Erythroblast (primary cell): ENCODE measurements around the gene OR6J1.

ENCODE experiments used
- GATA1 ChIP-seq: IDR thresholded peaks from 2 replicates; pipeline ENCODE4 v1.6.1; 2011; ENCODE audit warnings: low read depth, mild to moderate bottlenecking, control low read depth, low read length, moderate library complexity
- POLR2A ChIP-seq: IDR thresholded peaks from 2 replicates; pipeline ENCODE4 v1.6.1; 2011; ENCODE audit warnings: mild to moderate bottlenecking, low read length

- no peak for TF ChIP-seq POLR2A
- no peak for TF ChIP-seq GATA1
Measured at GRCh38 chr14:22610931-22611330, 33.2 kb downstream of the OR6J1 start.
